Loucy (cell line): ENCODE data around the gene AIG1.

Experiments used
- H2AFZ ChIP-seq: fragments of 200-600 bp; sonication (generic); 2 replicates; pipeline ENCODE4 v1.6.0; 2016; ENCODE audit warnings: antibody characterized with exemption, mild to moderate bottlenecking, low read length, moderate library complexity
- H3F3A ChIP-seq: fragments of 200-600 bp; 2 replicates; pipeline ENCODE4 v1.6.0; 2016; ENCODE audit warnings: antibody characterized with exemption, low read depth, mild to moderate bottlenecking
- H3K27me3 ChIP-seq: fragments of 200-600 bp; sonication (generic); 2 replicates; pipeline ENCODE4 v1.6.1; 2014; ENCODE audit warnings: low read length, mild to moderate bottlenecking; ENCODE audit not compliant: insufficient read depth, poor library complexity, severe bottlenecking
- H3K36me3 ChIP-seq: fragments of 200-600 bp; sonication (generic); 2 replicates; pipeline ENCODE4 v1.6.1; 2016; ENCODE audit warnings: low read length; ENCODE audit not compliant: insufficient read depth
- H3K4me1 ChIP-seq: fragments of 200-600 bp; sonication (generic); 2 replicates; pipeline ENCODE4 v1.5.1; 2014; ENCODE audit warnings: low read length, mild to moderate bottlenecking; ENCODE audit not compliant: insufficient read depth, poor library complexity, severe bottlenecking
- H3K4me2 ChIP-seq: fragments of 200-600 bp; sonication (generic); 2 replicates; pipeline ENCODE4 v1.6.0; 2014; ENCODE audit warnings: antibody characterized with exemption, low read length, low read depth, mild to moderate bottlenecking; ENCODE audit not compliant: poor library complexity, severe bottlenecking
- H3K4me3 ChIP-seq: fragments of 200-600 bp; sonication (generic); 2 replicates; pipeline ENCODE4 v1.5.1; 2014; ENCODE audit warnings: low read length, mild to moderate bottlenecking, mixed read lengths; ENCODE audit not compliant: poor library complexity, severe bottlenecking
- H3K79me2 ChIP-seq: fragments of 200-600 bp; sonication (generic); 2 replicates; pipeline ENCODE4 v1.6.1; 2014; ENCODE audit warnings: low read length; ENCODE audit not compliant: insufficient read depth
- H3K9ac ChIP-seq: fragments of 200-600 bp; sonication (generic); 2 replicates; pipeline ENCODE4 v1.6.0; 2014; ENCODE audit warnings: mild to moderate bottlenecking, low read depth, low read length, moderate library complexity; ENCODE audit not compliant: poor library complexity, severe bottlenecking
- H3K9me2 ChIP-seq: fragments of 200-600 bp; sonication (generic); replicated peaks from 2 replicates; pipeline ENCODE4 v1.6.1; 2016; ENCODE audit warnings: low read depth, low read length, mixed read lengths
- H3K9me3 ChIP-seq: fragments of 200-600 bp; sonication (generic); 2 replicates; pipeline ENCODE4 v1.6.1; 2014; ENCODE audit warnings: mild to moderate bottlenecking, antibody characterized with exemption, low read length, low read depth; ENCODE audit not compliant: insufficient read depth
- H4K20me1 ChIP-seq: fragments of 200-600 bp; sonication (generic); 2 replicates; pipeline ENCODE4 v1.6.0; 2014; ENCODE audit warnings: antibody characterized with exemption, low read length, mild to moderate bottlenecking; ENCODE audit not compliant: insufficient read depth, poor library complexity, severe bottlenecking
- EZH2phosphoT487 ChIP-seq: fragments of 200-600 bp; IDR thresholded peaks from 2 replicates; pipeline ENCODE4 v1.6.1; 2018; ENCODE audit warnings: antibody characterized with exemption, mild to moderate bottlenecking, moderate library complexity, borderline replicate concordance
- TF ChIP-seq, protein P1 (sequence below): fragments of 200-600 bp; sonication (generic); conservative IDR thresholded peaks from 2 replicates; pipeline ENCODE4 v1.5.1; 2014; ENCODE audit warnings: mild to moderate bottlenecking, antibody characterized with exemption, low read length

Gene AIG1

DNA sequence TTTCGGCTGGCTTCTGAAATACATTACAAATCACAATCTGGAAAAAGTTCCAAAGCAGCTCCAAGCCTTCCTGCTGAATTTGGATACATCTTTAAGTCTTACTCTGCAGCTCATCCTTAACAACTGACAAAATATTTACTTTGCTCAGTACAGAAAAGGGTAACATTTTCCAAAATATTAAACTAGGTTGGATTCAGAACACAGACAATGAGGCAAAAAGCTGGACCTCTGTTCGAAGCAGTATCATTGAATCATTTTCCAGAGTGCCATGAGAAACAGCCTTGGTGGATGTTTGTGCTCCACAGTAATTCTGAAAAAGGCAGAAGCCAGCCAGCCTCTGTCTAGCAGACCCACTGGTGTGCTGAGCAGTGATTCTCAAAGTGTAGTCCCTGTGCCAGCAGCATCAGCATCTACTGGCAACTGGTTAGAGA is 162.1 kb downstream of the AIG1 start:
- Histone ChIP-seq H3K4me2 (no peak overlapping the region), H3K79me2 (no peaks in the 10 kb centered on the region), H3K9me2 (no peaks in the 10 kb centered on the region), H3K4me3 (no peak overlapping the region), H3K36me3 (no peaks in the 10 kb centered on the region), H3F3A (no peaks in the 10 kb centered on the region), H2AFZ (no peak overlapping the region), H3K27me3 (no peaks in the 10 kb centered on the region), H4K20me1 (no peaks in the 10 kb centered on the region), H3K4me1 (peaks cover 29% of the 10 kb centered on the region), H3K9me3 (no peaks in the 10 kb centered on the region), H3K9ac (no peak overlapping the region)
- no peak for TF ChIP-seq EZH2phosphoT487
- TF ChIP-seq, protein P1, sequence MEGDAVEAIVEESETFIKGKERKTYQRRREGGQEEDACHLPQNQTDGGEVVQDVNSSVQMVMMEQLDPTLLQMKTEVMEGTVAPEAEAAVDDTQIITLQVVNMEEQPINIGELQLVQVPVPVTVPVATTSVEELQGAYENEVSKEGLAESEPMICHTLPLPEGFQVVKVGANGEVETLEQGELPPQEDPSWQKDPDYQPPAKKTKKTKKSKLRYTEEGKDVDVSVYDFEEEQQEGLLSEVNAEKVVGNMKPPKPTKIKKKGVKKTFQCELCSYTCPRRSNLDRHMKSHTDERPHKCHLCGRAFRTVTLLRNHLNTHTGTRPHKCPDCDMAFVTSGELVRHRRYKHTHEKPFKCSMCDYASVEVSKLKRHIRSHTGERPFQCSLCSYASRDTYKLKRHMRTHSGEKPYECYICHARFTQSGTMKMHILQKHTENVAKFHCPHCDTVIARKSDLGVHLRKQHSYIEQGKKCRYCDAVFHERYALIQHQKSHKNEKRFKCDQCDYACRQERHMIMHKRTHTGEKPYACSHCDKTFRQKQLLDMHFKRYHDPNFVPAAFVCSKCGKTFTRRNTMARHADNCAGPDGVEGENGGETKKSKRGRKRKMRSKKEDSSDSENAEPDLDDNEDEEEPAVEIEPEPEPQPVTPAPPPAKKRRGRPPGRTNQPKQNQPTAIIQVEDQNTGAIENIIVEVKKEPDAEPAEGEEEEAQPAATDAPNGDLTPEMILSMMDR: no peak

GRCh38 chr6:143223895-143224294 is 163.2 kb downstream of the AIG1 start:
- H3K4me1 ChIP-seq: peaks cover 29% of the 10 kb centered on the region
- H3F3A ChIP-seq: no peaks in the 10 kb centered on the region
- TF ChIP-seq, protein P1: no peak
- TF ChIP-seq EZH2phosphoT487: no peak
- no peaks in the 10 kb centered on the region for H3K36me3 ChIP-seq
- no peak overlapping the region for H3K4me2 ChIP-seq
- no peak overlapping the region for H3K9ac ChIP-seq
- H3K4me3 ChIP-seq: no peak overlapping the region
- no peaks in the 10 kb centered on the region for H3K27me3 ChIP-seq
- H3K9me3 ChIP-seq: no peaks in the 10 kb centered on the region
- no peaks in the 10 kb centered on the region for H3K9me2 ChIP-seq
- H2AFZ ChIP-seq: no peak overlapping the region
- H4K20me1 ChIP-seq: no peaks in the 10 kb centered on the region
- H3K79me2 ChIP-seq: no peaks in the 10 kb centered on the region

GRCh38 chr6:143224516-143224915 is 163.8 kb downstream of the AIG1 start:
- Histone ChIP-seq H3K9me3 (no peaks in the 10 kb centered on the region), H3K79me2 (no peaks in the 10 kb centered on the region)

More at GRCh38 chr6:143224516-143224915, 163.8 kb downstream of the AIG1 start:
- Histone ChIP-seq H3K36me3 (no peaks in the 10 kb centered on the region), H2AFZ (no peak overlapping the region), H3K4me2 (no peak overlapping the region), H3K9me2 (no peaks in the 10 kb centered on the region), H3K4me3 (no peak overlapping the region), H3F3A (no peaks in the 10 kb centered on the region), H3K27me3 (no peaks in the 10 kb centered on the region), H3K9ac (no peak overlapping the region), H3K4me1 (peaks cover 27% of the 10 kb centered on the region), H4K20me1 (no peaks in the 10 kb centered on the region)
- no peak for TF ChIP-seq EZH2phosphoT487
- TF ChIP-seq, protein P1: no peak
